ENCODE measurements around the gene STON2.

GRCh38 chr14:81423504-81423903, 23.4 kb upstream of the STON2 start:
- no peak for TF ChIP-seq CTCF (IDR thresholded peaks at IDR 0.05; ENCODE audit: insufficient read depth, low read length, poor library complexity, severe bottlenecking)
- TF ChIP-seq EZH2phosphoT487 (conservative IDR thresholded peaks at IDR 0.05; ENCODE audit: low read length), result no peak
